ENCODE data around the gene TENT5C. TPM values are rescaled to one million over a fixed set of nuclear protein-coding genes. Genes with fewer than 3 reads are reported as not detected.

Gene TENT5C
- total and polyA plus RNA-seq, 8 donors, result 11.6 to 25.8 (median 15.9) TPM

- ATAC-seq, result peak; percentile 54
- DNase-seq, result no peak
- Histone ChIP-seq H3K9me3 (no peaks in the 10 kb centered on the region), H3K4me1 (peaks cover 0 to 10% of the 10 kb centered on the region in 2 donors), H3K27ac (no peak overlapping the region), H3K36me3 (no peaks in the 10 kb centered on the region), H3K27me3 (no peaks in the 10 kb centered on the region), H3K4me3 (no peak overlapping the region)
- TF ChIP-seq, protein P1, sequence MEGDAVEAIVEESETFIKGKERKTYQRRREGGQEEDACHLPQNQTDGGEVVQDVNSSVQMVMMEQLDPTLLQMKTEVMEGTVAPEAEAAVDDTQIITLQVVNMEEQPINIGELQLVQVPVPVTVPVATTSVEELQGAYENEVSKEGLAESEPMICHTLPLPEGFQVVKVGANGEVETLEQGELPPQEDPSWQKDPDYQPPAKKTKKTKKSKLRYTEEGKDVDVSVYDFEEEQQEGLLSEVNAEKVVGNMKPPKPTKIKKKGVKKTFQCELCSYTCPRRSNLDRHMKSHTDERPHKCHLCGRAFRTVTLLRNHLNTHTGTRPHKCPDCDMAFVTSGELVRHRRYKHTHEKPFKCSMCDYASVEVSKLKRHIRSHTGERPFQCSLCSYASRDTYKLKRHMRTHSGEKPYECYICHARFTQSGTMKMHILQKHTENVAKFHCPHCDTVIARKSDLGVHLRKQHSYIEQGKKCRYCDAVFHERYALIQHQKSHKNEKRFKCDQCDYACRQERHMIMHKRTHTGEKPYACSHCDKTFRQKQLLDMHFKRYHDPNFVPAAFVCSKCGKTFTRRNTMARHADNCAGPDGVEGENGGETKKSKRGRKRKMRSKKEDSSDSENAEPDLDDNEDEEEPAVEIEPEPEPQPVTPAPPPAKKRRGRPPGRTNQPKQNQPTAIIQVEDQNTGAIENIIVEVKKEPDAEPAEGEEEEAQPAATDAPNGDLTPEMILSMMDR (IDR thresholded peaks at IDR 0.05), result no peak
- intact Hi-C loops (cut with DNase I), result no loop called here
These were observed 49.4 kb downstream of the TENT5C start for GRCh38 chr1:117655220-117655577.

DNA sequence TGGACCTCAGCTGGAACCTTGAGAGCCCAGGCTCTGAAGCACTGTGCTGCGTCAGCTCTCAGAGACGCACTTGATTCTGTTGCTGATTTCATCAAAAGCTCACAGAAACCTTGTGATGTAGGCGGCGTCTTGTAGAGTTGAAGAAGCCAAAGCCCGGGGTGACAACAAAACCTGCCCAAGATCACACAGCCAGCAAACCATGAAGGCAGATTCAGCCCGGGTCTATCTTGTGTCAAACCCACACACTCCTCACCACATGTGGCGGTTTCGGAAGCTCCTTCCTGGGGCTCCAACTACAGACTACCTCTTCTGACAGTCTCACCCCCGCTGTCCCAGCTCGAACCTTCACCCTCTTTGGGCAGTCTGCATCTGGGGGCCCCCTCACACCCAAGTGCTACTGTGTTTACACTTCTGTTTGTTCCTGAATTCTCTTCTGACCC is 50.4 kb downstream of the TENT5C start:
- intact Hi-C loops (cut with DNase I), result no loop called here
- Histone ChIP-seq H3K4me3 (no peak overlapping the region), H3K27ac (no peak overlapping the region), H3K9me3 (no peaks in the 10 kb centered on the region), H3K27me3 (no peaks in the 10 kb centered on the region), H3K4me1 (peaks cover 0 to 10% of the 10 kb centered on the region in 2 donors), H3K36me3 (no peaks in the 10 kb centered on the region)
- ATAC-seq (peak; percentile 32), DNase-seq (peak in 1 of 4 donors; percentile 40)
- TF ChIP-seq, protein P1 (IDR thresholded peaks at IDR 0.05), result no peak

- no peaks in the 10 kb centered on the region for H3K9me3 ChIP-seq
- no peaks in the 10 kb centered on the region for H3K27me3 ChIP-seq
- intact Hi-C loops (cut with DNase I), result no loop called here
- TF ChIP-seq, protein P1 (IDR thresholded peaks at IDR 0.05), result no peak
- no peak overlapping the region for H3K4me3 ChIP-seq
- ATAC-seq, result peak; percentile 29
- H3K36me3 ChIP-seq, result no peaks in the 10 kb centered on the region
- no peak for DNase-seq
- H3K4me1 ChIP-seq, result peaks cover 0 to 10% of the 10 kb centered on the region in 2 donors
- H3K27ac ChIP-seq, result no peak overlapping the region
These were observed 51.2 kb downstream of the TENT5C start for GRCh38 chr1:117657031-117657430.

DNA sequence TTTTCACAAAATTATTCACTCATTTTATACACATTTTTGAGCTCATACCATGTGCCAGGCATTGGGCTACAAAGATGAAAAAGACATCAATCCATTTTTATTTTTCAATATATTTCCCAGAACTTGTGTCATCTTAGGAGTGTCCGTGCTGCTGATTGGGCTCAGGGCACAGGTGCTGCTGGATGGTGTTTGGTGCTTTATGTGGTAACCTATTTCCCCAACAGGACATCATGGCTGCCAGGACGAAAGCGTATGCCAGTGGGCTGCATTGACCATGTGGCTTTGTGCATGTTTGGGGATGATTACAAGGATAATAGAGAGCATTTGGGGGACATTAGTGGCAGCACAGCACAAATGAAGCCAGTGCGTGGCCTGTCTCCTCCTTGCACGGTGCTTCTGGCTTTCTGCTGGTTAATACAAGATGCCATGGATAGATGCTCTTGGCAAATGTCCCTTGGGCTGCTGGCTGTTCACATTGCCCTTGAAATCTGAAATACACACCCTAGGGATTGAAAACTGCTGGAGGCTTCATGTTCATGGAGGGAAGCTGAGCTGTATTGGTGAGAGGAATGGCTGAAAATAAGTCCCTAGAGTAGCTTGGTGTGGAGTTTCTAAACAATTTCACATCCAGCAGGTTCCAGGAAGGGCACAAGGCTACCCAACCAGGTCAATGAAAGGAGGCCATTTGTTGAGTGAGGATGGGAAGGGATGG is 52.3 kb downstream of the TENT5C start:
- Histone ChIP-seq H3K27me3 (no peaks in the 10 kb centered on the region), H3K36me3 (no peaks in the 10 kb centered on the region), H3K4me1 (peaks cover 0 to 10% of the 10 kb centered on the region in 2 donors), H3K27ac (no peak overlapping the region), H3K4me3 (no peak overlapping the region), H3K9me3 (no peaks in the 10 kb centered on the region)
- ATAC-seq (no peak), DNase-seq (no peak)
- TF ChIP-seq, protein P1 (IDR thresholded peaks at IDR 0.05), result no peak
- intact Hi-C loops (cut with DNase I), result no loop called here

DNA sequence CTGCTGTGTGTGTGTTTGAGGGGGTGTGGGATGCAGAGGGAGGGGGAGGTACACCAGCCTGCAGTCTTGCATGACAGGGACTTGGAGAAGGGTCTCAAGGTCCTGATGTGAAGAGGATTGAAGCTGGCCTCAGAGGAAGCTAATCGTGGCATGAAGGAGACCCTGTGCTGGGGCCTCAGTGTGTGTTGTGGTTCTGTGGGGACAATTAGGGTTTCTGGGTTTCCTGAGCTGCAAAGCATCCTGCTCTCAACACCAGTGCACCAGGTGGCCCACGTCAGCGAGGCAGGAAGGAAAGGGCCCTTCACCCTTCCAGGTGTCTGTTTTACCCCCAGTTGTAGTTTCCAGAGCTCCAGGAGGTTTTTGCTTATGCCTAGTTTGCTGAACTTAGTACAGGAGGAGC is 52.8 kb downstream of the TENT5C start:
- H3K9me3 ChIP-seq, result no peaks in the 10 kb centered on the region
- no peaks in the 10 kb centered on the region for H3K36me3 ChIP-seq
- ATAC-seq (no peak), DNase-seq (no peak)
- intact Hi-C loops (cut with DNase I), result no loop called here
- no peaks in the 10 kb centered on the region for H3K27me3 ChIP-seq
- TF ChIP-seq, protein P1 (IDR thresholded peaks at IDR 0.05), result no peak
- H3K27ac ChIP-seq, result no peak overlapping the region
- peaks cover 0 to 10% of the 10 kb centered on the region in 2 donors for H3K4me1 ChIP-seq
- H3K4me3 ChIP-seq, result no peak overlapping the region
